SJSA1 (cell line): Measurements from ENCODE around the gene NXF1. TPM values are rescaled to one million over a fixed set of nuclear protein-coding genes. Genes with fewer than 3 reads are reported as not detected.
"Not testable (repeated sequence)": the region's sequence is repeated elsewhere in the genome, so short reads cannot be mapped to it uniquely, and the experiment has no call there.

ENCODE experiments used
- DNase-seq, 2 experiments: peaks; one replicate each; pipeline ENCODE4 v3.0.0-alpha.2; 2015 to 2020; ENCODE audit warnings: low spot score in 2 of 2, low read depth in 1 of 2
- H3K27ac ChIP-seq: fragments of 250-450 bp; sonication (Bioruptor Pico); 2 replicates; pipeline ENCODE4 v1.5.1; 2020; ENCODE audit warnings: mild to moderate bottlenecking, moderate library complexity
- H3K27me3 ChIP-seq: fragments of 250-450 bp; sonication (Bioruptor Pico); replicated peaks from 2 replicates; pipeline ENCODE4 v1.5.1; 2020; ENCODE audit warnings: mild to moderate bottlenecking, moderate library complexity
- H3K36me3 ChIP-seq: fragments of 250-450 bp; sonication (Bioruptor Pico); 2 replicates; pipeline ENCODE4 v1.5.1; 2020; ENCODE audit warnings: mild to moderate bottlenecking
- H3K4me1 ChIP-seq: fragments of 250-450 bp; sonication (Bioruptor Pico); replicated peaks from 2 replicates; pipeline ENCODE4 v1.6.1; 2021; ENCODE audit warnings: mild to moderate bottlenecking
- H3K4me3 ChIP-seq: fragments of 250-450 bp; sonication (Bioruptor Pico); 2 replicates; pipeline ENCODE4 v1.5.1; 2020; ENCODE audit warnings: mild to moderate bottlenecking
- H3K9me3 ChIP-seq: fragments of 250-450 bp; sonication (Bioruptor Pico); replicated peaks from 2 replicates; pipeline ENCODE4 v1.5.1; 2020; ENCODE audit warnings: mild to moderate bottlenecking
- total RNA-seq: library from RNA; depleted of rRNA; stranded (reverse); fragments of >200 nt; shearing (Covaris generic); gene quantifications from 2 replicates; pipeline ENCODE4 v1.2.3, GENCODE V29; 2014

Gene NXF1
- total RNA-seq, 1 experiment from 2014 or later = 33.8 TPM

DNA sequence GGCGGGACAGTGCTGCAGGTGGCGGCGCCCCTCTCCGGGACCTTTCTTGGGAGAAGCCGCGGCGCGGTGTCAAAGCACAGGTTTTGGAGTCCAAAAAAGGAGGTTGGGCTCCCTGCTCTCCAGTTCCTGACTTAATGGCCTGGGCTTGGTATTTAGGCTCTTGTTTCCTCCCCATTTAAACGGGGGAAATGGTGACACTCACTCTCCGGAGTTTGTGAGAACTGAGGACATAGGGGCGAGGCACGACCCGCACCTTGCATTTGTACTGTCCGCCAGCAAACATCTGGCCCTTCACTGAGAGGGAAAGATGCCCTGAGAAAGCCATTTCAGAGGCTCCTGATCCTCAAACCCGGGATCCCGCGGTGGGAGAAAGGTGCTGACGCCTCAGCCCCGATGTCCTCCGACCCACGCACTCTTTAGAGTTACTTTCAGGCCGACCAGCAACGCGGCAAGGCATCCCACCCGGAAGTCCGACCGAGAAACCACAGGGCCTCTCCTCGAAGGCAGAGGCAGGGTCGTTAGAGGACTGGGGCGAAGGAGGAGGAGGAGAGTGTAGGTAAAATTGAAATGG is 37.0 kb upstream of the NXF1 start:
- Histone ChIP-seq H3K36me3 (peaks cover 5% of the 10 kb centered on the region), H3K4me3 (peak overlapping the region; percentile 29), H3K27me3 (no peaks in the 10 kb centered on the region; the same call in 1 of the 2 replicates), H3K9me3 (no peaks in the 10 kb centered on the region), H3K27ac (peak overlapping the region; percentile 100), H3K4me1 (peaks cover 16% of the 10 kb centered on the region)
- DNase-seq = no peak

- Histone ChIP-seq H3K27me3 (no peaks in the 10 kb centered on the region; the same call in 1 of the 2 replicates), H3K4me1 (peaks cover 16% of the 10 kb centered on the region), H3K36me3 (peaks cover 10% of the 10 kb centered on the region), H3K4me3 (peak overlapping the region; percentile 29), H3K9me3 (no peaks in the 10 kb centered on the region), H3K27ac (peak overlapping the region; percentile 100)
- DNase-seq = peak; percentile 97 to 100
Measured at GRCh38 chr11:62841361-62842170, 36.3 kb upstream of the NXF1 start.

GRCh38 chr11:62840721-62841360 is 35.6 kb upstream of the NXF1 start:
- not testable (repeated sequence) for H3K9me3 ChIP-seq, H3K27me3 ChIP-seq
- Histone ChIP-seq H3K4me1 (peaks cover 16% of the 10 kb centered on the region), H3K27ac (peak overlapping the region; percentile 100), H3K36me3 (peaks cover 18% of the 10 kb centered on the region), H3K4me3 (peak overlapping the region; percentile 72)
- DNase-seq = peak; percentile 95 to 98

- no peaks in the 10 kb centered on the region for H3K9me3 ChIP-seq
- no peaks in the 10 kb centered on the region; the same call in 1 of the 2 replicates for H3K27me3 ChIP-seq
- H3K4me1 ChIP-seq = peaks cover 16% of the 10 kb centered on the region
- peak within 1 kb of the TSS; percentile 72 for H3K4me3 ChIP-seq
- DNase-seq = peak; percentile 91 to 96
- peaks cover 33% of the 10 kb centered on the region for H3K36me3 ChIP-seq
- H3K27ac ChIP-seq = peak within 1 kb of the TSS; percentile 100
Measured at GRCh38 chr11:62839050-62839945, 34.1 kb upstream of the NXF1 start, which contains the start of gene WDR74. Gene WDR74 (minus strand): TSS chr11:62839590. CDS start chr11:62839570, 20 bp downstream.

DNA sequence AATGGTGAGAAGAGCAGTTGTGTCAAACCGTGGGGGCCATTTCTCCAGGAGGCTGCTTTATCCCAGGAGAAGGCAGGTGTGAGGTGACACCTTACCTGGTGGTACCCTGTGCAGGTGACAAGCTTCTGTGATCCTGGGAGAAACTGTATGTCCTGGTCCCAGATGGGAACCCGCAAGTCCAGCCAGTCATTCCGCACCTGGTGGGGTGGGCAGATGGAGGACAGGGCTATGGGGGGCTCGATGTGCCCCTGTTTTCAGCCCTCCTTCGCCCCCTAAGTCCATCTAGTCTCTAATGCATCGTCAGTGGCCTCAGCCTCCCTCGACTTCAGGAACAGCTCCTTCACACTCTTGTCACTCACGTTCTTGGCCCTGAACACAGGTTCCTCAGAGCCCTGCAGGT is 30.1 kb upstream of the NXF1 start:
- no peaks in the 10 kb centered on the region for H3K27me3 ChIP-seq
- peaks cover 57% of the 10 kb centered on the region for H3K36me3 ChIP-seq
- DNase-seq = no peak
- H3K4me3 ChIP-seq = no peak overlapping the region
- no peaks in the 10 kb centered on the region for H3K9me3 ChIP-seq
- H3K27ac ChIP-seq = no peak overlapping the region
- peaks cover 15% of the 10 kb centered on the region for H3K4me1 ChIP-seq

GRCh38 chr11:62832336-62833234 is 27.3 kb upstream of the NXF1 start, which contains the start of gene TEX54:
Gene TEX54 (minus strand): TSS chr11:62832841.
- DNase-seq = no peak
- Histone ChIP-seq H3K4me3 (peak within 1 kb of the TSS; percentile 85), H3K36me3 (peaks cover 77% of the 10 kb centered on the region), H3K9me3 (no peaks in the 10 kb centered on the region), H3K4me1 (peaks cover 14% of the 10 kb centered on the region), H3K27ac (peak within 1 kb of the TSS; percentile 97), H3K27me3 (no peaks in the 10 kb centered on the region)

DNA sequence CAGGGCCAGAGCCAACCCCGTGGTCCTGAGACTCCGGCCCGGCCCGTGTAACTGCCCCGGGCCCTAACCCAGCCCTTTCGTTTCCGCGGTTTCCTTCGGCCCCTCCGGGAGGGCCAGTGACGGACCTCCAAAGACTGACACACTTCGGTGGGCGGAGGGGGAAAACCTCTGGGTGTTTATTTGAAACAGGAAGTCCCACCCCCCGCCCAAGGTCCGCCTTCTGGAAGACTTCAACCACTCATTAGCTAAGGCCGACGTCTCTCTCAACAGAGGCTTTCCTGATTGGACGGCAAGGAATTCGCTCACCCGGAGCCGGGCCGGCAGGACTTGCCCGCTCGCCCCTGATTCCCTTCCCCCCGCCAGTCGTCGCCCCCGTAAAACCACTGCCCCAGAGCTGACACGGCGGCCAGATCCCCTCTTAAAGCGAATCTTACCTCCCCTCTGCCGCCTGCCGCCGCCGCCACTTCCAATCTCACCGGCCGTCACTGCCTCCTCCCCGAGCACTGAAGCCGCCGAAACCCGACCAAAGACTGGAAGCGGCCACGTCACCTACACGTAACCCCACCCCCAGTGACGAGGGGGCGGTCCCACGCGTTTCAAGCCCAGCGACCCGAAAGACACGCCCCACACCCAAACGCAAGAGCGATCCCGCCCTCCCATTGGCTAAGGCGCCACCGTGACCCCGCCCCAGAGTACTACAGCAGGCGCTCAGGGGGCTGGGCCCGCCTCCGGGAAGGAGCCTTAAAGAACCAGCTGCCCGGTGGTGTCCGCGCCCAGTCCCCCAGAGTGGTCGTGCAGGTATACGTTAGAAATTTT is 26.5 kb upstream of the NXF1 start, which contains the start of gene STX5:
Gene STX5 (minus strand): TSS at position 532 of the 816 bp plus-strand sequence. CDS start 808 bp downstream, outside the sequence.
- Histone ChIP-seq H3K27ac (peak within 1 kb of the TSS; percentile 97), H3K36me3 (peaks cover 82% of the 10 kb centered on the region), H3K4me3 (peak within 1 kb of the TSS; percentile 85), H3K27me3 (no peaks in the 10 kb centered on the region), H3K4me1 (peaks cover 14% of the 10 kb centered on the region), H3K9me3 (no peaks in the 10 kb centered on the region)
- peak; percentile 100 for DNase-seq

GRCh38 chr11:62830904-62831519 is 25.8 kb upstream of the NXF1 start:
- peaks cover 80% of the 10 kb centered on the region for H3K36me3 ChIP-seq

DNA sequence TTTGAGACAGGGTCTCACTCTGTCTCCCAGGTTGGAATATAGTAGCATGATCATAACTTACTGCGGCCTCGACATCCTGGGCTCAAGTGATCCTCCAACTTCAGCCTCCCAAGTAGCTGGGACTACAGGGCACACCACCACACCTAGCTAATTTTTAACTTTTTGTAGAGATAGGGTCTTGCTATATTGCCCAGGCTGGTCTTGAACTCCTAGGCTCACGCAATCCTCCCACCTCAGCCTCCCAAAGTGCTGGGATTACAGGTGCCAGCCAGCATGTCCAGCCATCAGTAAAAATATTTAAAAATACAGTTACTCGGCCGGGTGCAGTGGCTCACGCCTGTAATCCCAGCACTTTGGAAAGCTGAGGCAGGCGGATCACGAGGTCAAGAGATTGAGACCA is 22.9 kb upstream of the NXF1 start:
- H3K4me3 ChIP-seq, H3K27ac ChIP-seq, DNase-seq, H3K27me3 ChIP-seq, H3K9me3 ChIP-seq: not testable (repeated sequence)
- peaks cover 84% of the 10 kb centered on the region for H3K36me3 ChIP-seq
- peaks cover 14% of the 10 kb centered on the region for H3K4me1 ChIP-seq

More at GRCh38 chr11:62830904-62831519, 25.8 kb upstream of the NXF1 start:
- no peaks in the 10 kb centered on the region for H3K9me3 ChIP-seq
- H3K27ac ChIP-seq = peak overlapping the region; percentile 97
- no peak for DNase-seq
- peak overlapping the region; percentile 85 for H3K4me3 ChIP-seq
- H3K4me1 ChIP-seq = peaks cover 14% of the 10 kb centered on the region
- H3K27me3 ChIP-seq = no peaks in the 10 kb centered on the region

- H3K4me3 ChIP-seq = no peak overlapping the region
- no peak overlapping the region for H3K27ac ChIP-seq
- peaks cover 93% of the 10 kb centered on the region for H3K36me3 ChIP-seq
- H3K4me1 ChIP-seq = no peaks in the 10 kb centered on the region
- DNase-seq = no peak
- 0 out of 2 replicates have a peak, but pooled peaks cover 3% of the 10 kb centered on the region for H3K9me3 ChIP-seq
- H3K27me3 ChIP-seq = no peaks in the 10 kb centered on the region
Measured at GRCh38 chr11:62823677-62824076, 18.4 kb upstream of the NXF1 start.

GRCh38 chr11:62817129-62817528 is 11.9 kb upstream of the NXF1 start:
- no peak for DNase-seq
- H3K27ac ChIP-seq = no peak overlapping the region
- H3K4me1 ChIP-seq = no peaks in the 10 kb centered on the region
- peaks cover 73% of the 10 kb centered on the region for H3K36me3 ChIP-seq
- no peaks in the 10 kb centered on the region for H3K9me3 ChIP-seq
- no peak overlapping the region for H3K4me3 ChIP-seq
- no peaks in the 10 kb centered on the region for H3K27me3 ChIP-seq
